Liver (tissue), 3 donors: ENCODE measurements around the gene CMTM4.

Experiments
- ATF3 ChIP-seq: IDR thresholded peaks from 2 replicates; pipeline ENCODE4 v1.6.1; 2016; ENCODE audit warnings: antibody characterized with exemption
- CTCF ChIP-seq: fragments of 150-350 bp; IDR thresholded peaks from 2 replicates; pipeline ENCODE4 v1.5.1; 2017; ENCODE audit warnings: improper control_type of control experiment, low read depth, low read length; ENCODE audit not compliant: missing input control
- EGR1 ChIP-seq, 2 donors: IDR thresholded peaks; 2 replicates each; pipeline ENCODE4 v1.6.1; 2016 to 2018; ENCODE audit warnings: antibody characterized with exemption in 2 of 2, low read depth in 2 of 2
- FOXA1 ChIP-seq: IDR thresholded peaks from 2 replicates; pipeline ENCODE4 v1.6.1; 2016; ENCODE audit warnings: antibody characterized with exemption
- GABPA ChIP-seq, 2 donors: IDR thresholded peaks in 1 of 2; conservative IDR thresholded peaks in 1 of 2; 2 replicates each; pipeline ENCODE4 v1.6.1; 2016; ENCODE audit warnings: antibody characterized with exemption in 2 of 2, mild to moderate bottlenecking in 1 of 2, moderate library complexity in 1 of 2
- JUND ChIP-seq, 2 donors: IDR thresholded peaks; 2 replicates each; pipeline ENCODE4 v1.6.1; 2016; ENCODE audit warnings: antibody characterized with exemption in 2 of 2
- MAX ChIP-seq: IDR thresholded peaks from 2 replicates; pipeline ENCODE4 v1.6.1; 2016; ENCODE audit warnings: antibody characterized with exemption
- RAD21 ChIP-seq, 2 donors: IDR thresholded peaks; 2 replicates each; pipeline ENCODE4 v1.6.1; 2016; ENCODE audit warnings: antibody characterized with exemption in 2 of 2, mild to moderate bottlenecking in 2 of 2
- REST ChIP-seq: IDR thresholded peaks from 2 replicates; pipeline ENCODE4 v1.6.1; 2016; ENCODE audit warnings: antibody characterized with exemption, mild to moderate bottlenecking
- SP1 ChIP-seq: IDR thresholded peaks from 2 replicates; pipeline ENCODE4 v1.6.1; 2018; ENCODE audit warnings: antibody characterized with exemption, mild to moderate bottlenecking
- TAF1 ChIP-seq: conservative IDR thresholded peaks from 2 replicates; pipeline ENCODE4 v1.6.1; 2016; ENCODE audit warnings: antibody characterized with exemption, mild to moderate bottlenecking
- YY1 ChIP-seq: IDR thresholded peaks from 2 replicates; pipeline ENCODE4 v1.6.1; 2016; ENCODE audit warnings: antibody characterized with exemption, mild to moderate bottlenecking
- donor health status: healthy.
- donor health status: healthy.

- TF ChIP-seq MAX (no peak), ATF3 (no peak), CTCF (no peak), JUND (IDR thresholded peaks at IDR 0.05) (no peak), TAF1 (no peak), EGR1 (IDR thresholded peaks at IDR 0.05; ENCODE audit: low read depth in 2 of 2) (no peak), REST (no peak), FOXA1 (no peak), YY1 (no peak), SP1 (no peak), RAD21 (IDR thresholded peaks at IDR 0.05) (no peak), GABPA (IDR thresholded peaks at IDR 0.05 in 1 of 2, conservative IDR thresholded peaks at IDR 0.05 in 1 of 2) (no peak)
Measured at GRCh38 chr16:66605177-66605978, 91.2 kb downstream of the CMTM4 start.
